GM19467 (cell line): ENCODE data around the gene COL11A2.

ENCODE experiments used
- ATAC-seq: cut with Tn5 transposase; IDR thresholded peaks from one replicate; pipeline ENCODE4 v1.9.1; 2021; ENCODE audit warnings: mild to moderate bottlenecking, moderate library complexity; ENCODE audit not compliant: unreplicated experiment

COL11A2 gene

GRCh38 chr6:33206864-33207551, 14.7 kb upstream of the COL11A2 start:
- ATAC-seq = no peak

- ATAC-seq = no peak
These were observed 14.0 kb upstream of the COL11A2 start for GRCh38 chr6:33206027-33206863.

GRCh38 chr6:33205191-33206026, 13.1 kb upstream of the COL11A2 start:
- no peak for ATAC-seq

GRCh38 chr6:33204415-33205190, 12.3 kb upstream of the COL11A2 start, which contains the start of gene HSD17B8:
Gene HSD17B8, plus strand, starts transcription at chr6:33204655. Its CDS starts 14 bp downstream, at chr6:33204669.
- peak; percentile 40 for ATAC-seq

- ATAC-seq = no peak
These were observed 11.8 kb upstream of the COL11A2 start for GRCh38 chr6:33204165-33204414.

- ATAC-seq = no peak
These were observed 11.3 kb upstream of the COL11A2 start for GRCh38 chr6:33203443-33204164.

- no peak for ATAC-seq
These were observed 10.5 kb upstream of the COL11A2 start for GRCh38 chr6:33202799-33203198.

GRCh38 chr6:33201935-33202334, 9.7 kb upstream of the COL11A2 start:
- ATAC-seq = no peak

GRCh38 chr6:33201147-33201545, 8.9 kb upstream of the COL11A2 start:
- ATAC-seq = peak; percentile 2

- ATAC-seq = peak; percentile 45
These were observed 8.2 kb upstream of the COL11A2 start, which contains the start of the genes RXRB and SLC39A7 for GRCh38 chr6:33200219-33201146. Gene RXRB, minus strand, starts transcription at chr6:33200665. Its CDS starts 189 bp downstream, at chr6:33200476. Gene SLC39A7, plus strand, starts transcription at chr6:33200867. Its CDS starts 379 bp downstream, at chr6:33201246.

GRCh38 chr6:33199687-33200218, 7.5 kb upstream of the COL11A2 start:
- peak; percentile 13 for ATAC-seq

- ATAC-seq = no peak
These were observed 6.7 kb upstream of the COL11A2 start for GRCh38 chr6:33198853-33199436.

- ATAC-seq = no peak
These were observed 6.0 kb upstream of the COL11A2 start for GRCh38 chr6:33198159-33198852.

GRCh38 chr6:33197431-33198048, 5.3 kb upstream of the COL11A2 start:
- no peak for ATAC-seq

- no peak for ATAC-seq
These were observed 3.3 kb upstream of the COL11A2 start for GRCh38 chr6:33195304-33196165.

- no peak for ATAC-seq
These were observed 2.2 kb upstream of the COL11A2 start for GRCh38 chr6:33194431-33194979.
